OCI-LY7 (cell line): ENCODE measurements around the gene TCP10L. TPM values are rescaled to one million over a fixed set of nuclear protein-coding genes. Genes with fewer than 3 reads are reported as not detected.

Source experiments
- BruUV-seq: library from RNA; stranded (reverse); fragments of 400-500 nt; replicated peaks from 2 replicates; lab custom pipeline; 2021; lab: Mats Ljungman, UMichigan
- CTCF ChIA-PET: fragments of 300-600 bp; sonication (Branson Sonifier 250); formaldehyde crosslinking; loops from one replicate; lab custom pipeline; 2022; ENCODE audit warnings: antibody characterized with exemption; ENCODE audit not compliant: unreplicated experiment; lab: Charles Lee
- POLR2A ChIA-PET: fragments of 300-600 bp; sonication (Branson Sonifier 250); formaldehyde crosslinking; loops from one replicate; lab custom pipeline; 2022; ENCODE audit warnings: antibody characterized with exemption; lab: Charles Lee
- DNase-seq: peaks from one replicate; pipeline ENCODE4 v3.0.0-alpha.2; 2015; ENCODE audit warnings: low spot score
- H2AFZ ChIP-seq: fragments of 200-600 bp; sonication (generic), shearing (Covaris generic); 2 replicates; pipeline ENCODE4 v1.6.1; 2014; ENCODE audit warnings: mild to moderate bottlenecking, antibody characterized with exemption, low read length, moderate library complexity
- H3K27ac ChIP-seq: fragments of 200-600 bp; sonication (generic); 2 replicates; pipeline ENCODE4 v1.5.1; 2014; ENCODE audit warnings: mixed run types, low read depth, mild to moderate bottlenecking, moderate library complexity, low read length, inconsistent platforms; ENCODE audit not compliant: poor library complexity, severe bottlenecking
- H3K36me3 ChIP-seq: fragments of 200-600 bp; sonication (generic); 2 replicates; pipeline ENCODE4 v1.6.1; 2014; ENCODE audit warnings: mild to moderate bottlenecking, antibody characterized with exemption, low read length, moderate library complexity, mixed read lengths; ENCODE audit not compliant: insufficient read depth
- H3K4me1 ChIP-seq: fragments of 200-600 bp; sonication (generic); 2 replicates; pipeline ENCODE4 v1.5.1; 2014; ENCODE audit warnings: mild to moderate bottlenecking, low read length; ENCODE audit not compliant: insufficient read depth, poor library complexity, severe bottlenecking
- H3K4me2 ChIP-seq: fragments of 200-600 bp; sonication (generic); 2 replicates; pipeline ENCODE4 v1.6.1; 2014; ENCODE audit warnings: mild to moderate bottlenecking, low read length
- H3K4me3 ChIP-seq: fragments of 200-600 bp; sonication (generic); 2 replicates; pipeline ENCODE4 v1.5.1; 2014; ENCODE audit warnings: mild to moderate bottlenecking, low read depth, low read length; ENCODE audit not compliant: poor library complexity, severe bottlenecking
- H3K79me2 ChIP-seq: fragments of 200-600 bp; sonication (generic); 2 replicates; pipeline ENCODE4 v1.6.1; 2016; ENCODE audit warnings: low read depth, mild to moderate bottlenecking, low read length, moderate library complexity, mixed read lengths; ENCODE audit not compliant: insufficient read depth
- H3K9me2 ChIP-seq: fragments of 200-600 bp; sonication (generic); 2 replicates; pipeline ENCODE4 v1.6.1; 2016; ENCODE audit warnings: mild to moderate bottlenecking, low read length, mixed read lengths; ENCODE audit not compliant: insufficient read depth
- H3K9me3 ChIP-seq: fragments of 200-600 bp; sonication (generic); 2 replicates; pipeline ENCODE4 v1.6.1; 2014; ENCODE audit warnings: mild to moderate bottlenecking, mixed run types, low read length, mixed read lengths
- H4K20me1 ChIP-seq: fragments of 200-600 bp; sonication (generic); 2 replicates; pipeline ENCODE4 v1.6.1; 2014; ENCODE audit warnings: mild to moderate bottlenecking, antibody characterized with exemption, low read length, moderate library complexity, mixed read lengths; ENCODE audit not compliant: insufficient read depth
- CTCF ChIP-seq: fragments of 200-600 bp; sonication (generic); conservative IDR thresholded peaks from 2 replicates; pipeline ENCODE4 v1.5.1; 2014; ENCODE audit warnings: mild to moderate bottlenecking, antibody characterized with exemption, low read length, moderate library complexity, mixed read lengths
- EZH2phosphoT487 ChIP-seq: fragments of 200-600 bp; sonication (generic); IDR thresholded peaks from 2 replicates; pipeline ENCODE4 v1.6.1; 2018; ENCODE audit warnings: low read depth, borderline replicate concordance, mild to moderate bottlenecking, mixed run types, antibody characterized with exemption, low read length, moderate library complexity, mixed read lengths
- intact Hi-C: fragments of 100-400 bp; cut with micrococcal nuclease; formaldehyde crosslinking; loops from one replicate; pipeline ENCODE4 v1.10.0; 2022; ENCODE audit not compliant: unreplicated experiment
- total RNA-seq, 2 experiments: library from RNA; depleted of rRNA in 1 of 2; stranded (reverse); fragments of >200 nt in 1 of 2; shearing (Covaris generic) in 1 of 2; gene quantifications; 2 replicates each; pipeline ENCODE4 v1.2.3, GENCODE V29; 2014 to 2022

The TCP10L gene
- total RNA-seq, 2 experiments from 2014 or later, result 0.63 to 3.9 TPM

- H2AFZ ChIP-seq, result no peak overlapping the region
- no peak for DNase-seq
- TF ChIP-seq EZH2phosphoT487 (no peak), CTCF (no peak)
- POLR2A ChIA-PET, result interaction anchor here (0.5 to 1.3 kb wide), 2 partner anchors 18 to 170 kb away, joined by 3 to 4 read pairs; no protein-coding TSS in a partner anchor
- no peaks in the 10 kb centered on the region for H4K20me1 ChIP-seq
- no peak overlapping the region; the same call in 1 of the 2 replicates for H3K4me2 ChIP-seq
- no peak overlapping the region for H3K27ac ChIP-seq
- H3K9me2 ChIP-seq, result no peaks in the 10 kb centered on the region
- no peaks in the 10 kb centered on the region for H3K36me3 ChIP-seq
- no peaks in the 10 kb centered on the region for H3K79me2 ChIP-seq
- intact Hi-C loops, result no loop called here
- BruUV-seq, result no TSS peak
- CTCF ChIA-PET, result no interaction called here
- H3K4me3 ChIP-seq, result no peak overlapping the region
- H3K4me1 ChIP-seq, result peaks cover 17% of the 10 kb centered on the region
- no peaks in the 10 kb centered on the region for H3K9me3 ChIP-seq
Measured at GRCh38 chr21:32570456-32570855, 14.9 kb downstream of the TCP10L start.

- peak; percentile 80 for DNase-seq
- ChIA-PET CTCF (no interaction called here), POLR2A (interaction anchor here (1.3 kb wide), 1 partner anchor 19 kb away, joined by 4 read pairs; no protein-coding TSS in a partner anchor)
- peaks cover 17% of the 10 kb centered on the region for H3K4me1 ChIP-seq
- no peaks in the 10 kb centered on the region for H3K9me2 ChIP-seq
- H3K9me3 ChIP-seq, result no peaks in the 10 kb centered on the region
- peak overlapping the region; percentile 79 for H3K4me2 ChIP-seq
- H3K79me2 ChIP-seq, result no peaks in the 10 kb centered on the region
- no TSS peak for BruUV-seq
- H3K27ac ChIP-seq, result no peak overlapping the region
- TF ChIP-seq EZH2phosphoT487 (no peak), CTCF (peak; percentile 89)
- no peaks in the 10 kb centered on the region for H3K36me3 ChIP-seq
- H2AFZ ChIP-seq, result peak overlapping the region; percentile 98
- intact Hi-C loops, result loop anchor here (5.0 kb wide), 1 partner anchor 167 kb away; no protein-coding TSS in a partner anchor
- H4K20me1 ChIP-seq, result no peaks in the 10 kb centered on the region
- H3K4me3 ChIP-seq, result peak overlapping the region; percentile 65
Measured at GRCh38 chr21:32569261-32570230, 15.8 kb downstream of the TCP10L start.
